Type B pancreatic cell (in vitro differentiated cells): ENCODE results near the gene PPP3CA. TPM values are rescaled to one million over a fixed set of nuclear protein-coding genes. Genes with fewer than 3 reads are reported as not detected.

Experiments
- DNase-seq: peaks from one replicate; pipeline ENCODE4 v3.0.0; 2021; ENCODE audit warnings: mixed read lengths; ENCODE audit not compliant: unreplicated experiment; ENCODE audit errors: extremely low spot score
- H3K27ac Mint-ChIP-seq: 2 replicates; pipeline ENCODE4 v1.8.0; 2021; ENCODE audit warnings: mild to moderate bottlenecking, mixed read lengths
- H3K27me3 Mint-ChIP-seq: 2 replicates; pipeline ENCODE4 v1.8.0; 2021; ENCODE audit warnings: mixed read lengths
- H3K36me3 Mint-ChIP-seq: 2 replicates; pipeline ENCODE4 v1.8.0; 2021; ENCODE audit warnings: mixed read lengths
- H3K4me1 Mint-ChIP-seq: one replicate; pipeline ENCODE4 v1.8.0; 2021; ENCODE audit warnings: mixed read lengths; ENCODE audit not compliant: unreplicated experiment
- H3K4me3 Mint-ChIP-seq: 2 replicates; pipeline ENCODE4 v1.8.0; 2021; ENCODE audit warnings: mild to moderate bottlenecking, mixed read lengths
- H3K9me3 Mint-ChIP-seq: 2 replicates; pipeline ENCODE4 v1.8.0; 2021; ENCODE audit warnings: mixed read lengths
- total RNA-seq: library from RNA; stranded (reverse); gene quantifications from 2 replicates; pipeline ENCODE4 v1.2.1, GENCODE V29; 2021; ENCODE audit warnings: low replicate concordance
- TF ChIP-seq, protein P1 (sequence below): fragments of 200-600 bp; sonication (generic); conservative IDR thresholded peaks from 2 replicates; pipeline ENCODE4 v1.5.0; 2021; ENCODE audit warnings: antibody characterized with exemption, mild to moderate bottlenecking

Gene PPP3CA
- total RNA-seq, 1 donor from 2014 or later: 35.4 TPM

DNA sequence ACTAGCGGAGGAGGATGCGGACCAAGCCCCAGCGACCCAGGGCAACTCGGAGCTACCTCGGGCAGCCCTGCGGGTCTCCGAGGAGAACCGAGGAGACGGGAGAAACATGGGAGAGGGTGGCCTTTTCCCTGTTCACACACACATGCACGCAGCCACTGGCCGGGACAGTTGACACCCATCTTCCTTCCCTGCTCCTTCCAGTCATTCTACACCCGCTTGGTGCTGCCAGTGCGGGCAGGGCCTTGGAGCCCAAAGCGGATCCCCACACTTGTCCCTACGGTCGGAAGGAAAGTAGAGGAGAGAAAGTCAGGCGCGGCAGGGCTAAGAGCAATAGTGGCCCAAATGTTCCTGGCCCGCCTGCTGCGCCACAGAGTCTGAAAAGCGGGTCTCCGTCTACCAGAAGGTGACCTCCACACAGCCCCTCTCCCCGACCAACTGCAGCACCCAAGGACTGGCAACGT, 1.1 kb upstream of the PPP3CA start:
- Mint-ChIP-seq H3K4me3 (peak overlapping the region; percentile 98), H3K27ac (peak overlapping the region; percentile 98), H3K36me3 (peaks cover 4% of the 10 kb centered on the region), H3K4me1 (peaks cover 9% of the 10 kb centered on the region), H3K9me3 (no peaks in the 10 kb centered on the region), H3K27me3 (peaks cover 8% of the 10 kb centered on the region)
- DNase-seq: peak; percentile 70
- TF ChIP-seq, protein P1, sequence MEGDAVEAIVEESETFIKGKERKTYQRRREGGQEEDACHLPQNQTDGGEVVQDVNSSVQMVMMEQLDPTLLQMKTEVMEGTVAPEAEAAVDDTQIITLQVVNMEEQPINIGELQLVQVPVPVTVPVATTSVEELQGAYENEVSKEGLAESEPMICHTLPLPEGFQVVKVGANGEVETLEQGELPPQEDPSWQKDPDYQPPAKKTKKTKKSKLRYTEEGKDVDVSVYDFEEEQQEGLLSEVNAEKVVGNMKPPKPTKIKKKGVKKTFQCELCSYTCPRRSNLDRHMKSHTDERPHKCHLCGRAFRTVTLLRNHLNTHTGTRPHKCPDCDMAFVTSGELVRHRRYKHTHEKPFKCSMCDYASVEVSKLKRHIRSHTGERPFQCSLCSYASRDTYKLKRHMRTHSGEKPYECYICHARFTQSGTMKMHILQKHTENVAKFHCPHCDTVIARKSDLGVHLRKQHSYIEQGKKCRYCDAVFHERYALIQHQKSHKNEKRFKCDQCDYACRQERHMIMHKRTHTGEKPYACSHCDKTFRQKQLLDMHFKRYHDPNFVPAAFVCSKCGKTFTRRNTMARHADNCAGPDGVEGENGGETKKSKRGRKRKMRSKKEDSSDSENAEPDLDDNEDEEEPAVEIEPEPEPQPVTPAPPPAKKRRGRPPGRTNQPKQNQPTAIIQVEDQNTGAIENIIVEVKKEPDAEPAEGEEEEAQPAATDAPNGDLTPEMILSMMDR: no peak

DNA sequence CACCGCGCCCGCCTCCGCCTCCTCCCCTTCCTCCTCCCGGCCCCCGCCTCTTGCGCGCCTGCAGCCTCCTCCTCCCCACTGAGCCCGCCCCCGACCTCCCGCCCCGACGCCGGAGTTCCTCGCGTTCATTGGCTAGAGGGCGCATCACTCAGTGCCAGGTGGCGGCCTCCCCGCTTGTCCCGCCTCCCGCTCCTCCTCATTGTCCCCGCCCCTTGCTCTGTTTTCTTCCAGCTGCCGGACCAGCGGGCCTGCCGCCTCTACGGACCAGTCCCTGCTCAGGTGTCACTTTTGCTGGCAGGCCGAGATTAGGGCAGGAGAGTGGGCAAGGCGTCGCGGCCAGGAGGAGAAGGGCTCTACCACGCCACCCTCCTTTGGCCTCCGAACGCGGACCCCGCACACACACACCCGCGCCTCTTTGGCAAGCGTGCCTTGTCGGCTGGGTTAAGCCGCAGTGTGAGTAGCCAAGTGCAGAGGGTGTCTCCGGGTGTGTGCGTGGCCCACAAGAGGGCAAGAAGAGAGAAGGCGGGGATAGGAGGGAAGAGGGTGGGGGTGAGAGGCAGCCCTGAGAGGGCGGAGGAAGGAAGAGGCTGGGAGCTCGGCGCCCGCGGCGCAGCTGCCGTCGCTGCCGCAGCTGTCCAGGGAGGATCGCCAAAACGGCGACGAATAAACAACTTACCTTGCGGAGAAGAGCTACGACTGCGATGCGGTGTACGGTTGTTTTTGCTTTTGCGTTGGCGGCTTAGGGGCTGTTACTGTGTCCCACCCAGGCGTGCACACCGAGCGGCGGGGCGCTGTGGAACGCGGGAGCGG, 436 bp upstream of the PPP3CA start:
- Mint-ChIP-seq H3K36me3 (peaks cover 5% of the 10 kb centered on the region), H3K9me3 (no peaks in the 10 kb centered on the region), H3K27me3 (peaks cover 8% of the 10 kb centered on the region), H3K4me3 (peak overlapping the region; percentile 98), H3K4me1 (peaks cover 9% of the 10 kb centered on the region), H3K27ac (peak overlapping the region; percentile 98)
- TF ChIP-seq, protein P1: peak; percentile 29
- DNase-seq: peak; percentile 99

DNA sequence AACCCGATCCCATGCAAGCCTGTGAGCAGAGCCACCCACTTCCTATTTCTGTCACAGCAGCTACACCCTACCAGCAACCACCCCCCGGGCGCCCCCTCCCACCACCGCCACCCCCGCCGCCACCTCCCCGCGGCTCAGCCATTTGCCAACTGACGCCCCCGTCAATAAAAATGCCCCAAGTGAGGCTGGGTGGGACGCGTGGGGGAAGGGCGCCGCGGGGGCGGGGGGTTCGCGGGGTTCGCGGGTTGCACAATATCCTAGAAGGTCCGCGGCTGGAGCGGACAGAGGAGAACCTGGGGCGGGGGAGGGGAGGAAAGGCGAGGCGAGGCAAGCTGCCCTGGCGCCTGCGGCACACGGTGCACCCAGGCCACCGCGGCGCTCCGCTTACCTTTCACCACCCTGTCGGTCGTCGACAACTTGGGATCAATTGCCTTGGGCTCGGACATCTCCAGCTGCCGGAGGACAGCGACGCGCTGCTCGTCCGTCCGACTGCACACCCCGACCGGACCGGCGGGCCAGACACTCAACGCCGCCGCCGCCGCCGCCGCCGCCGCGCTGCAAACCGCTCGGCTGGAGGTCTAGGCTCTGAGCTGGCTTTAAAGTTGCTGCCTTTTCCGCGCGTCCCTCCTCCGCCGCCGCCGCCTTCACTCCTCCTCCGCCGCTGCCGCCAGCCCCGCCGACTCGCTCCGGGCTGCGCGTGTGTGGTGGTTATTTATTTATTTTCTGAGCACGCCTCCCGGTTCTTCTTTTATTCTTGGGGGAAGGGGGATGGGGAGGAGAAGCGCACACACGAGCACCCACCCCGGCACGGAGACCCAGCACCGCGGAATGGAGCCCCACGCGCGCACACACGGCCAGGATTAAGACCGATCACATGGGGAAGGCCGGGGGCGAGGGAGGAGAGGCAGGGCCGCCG, 717 bp downstream of the PPP3CA start:
- peaks cover 8% of the 10 kb centered on the region for H3K36me3 Mint-ChIP-seq
- H3K27me3 Mint-ChIP-seq: peaks cover 8% of the 10 kb centered on the region
- no peaks in the 10 kb centered on the region for H3K9me3 Mint-ChIP-seq
- peak overlapping the region; percentile 98 for H3K4me3 Mint-ChIP-seq
- TF ChIP-seq, protein P1: peak; percentile 25
- no peak for DNase-seq
- peak overlapping the region; percentile 87 for H3K27ac Mint-ChIP-seq
- H3K4me1 Mint-ChIP-seq: peaks cover 9% of the 10 kb centered on the region

DNA sequence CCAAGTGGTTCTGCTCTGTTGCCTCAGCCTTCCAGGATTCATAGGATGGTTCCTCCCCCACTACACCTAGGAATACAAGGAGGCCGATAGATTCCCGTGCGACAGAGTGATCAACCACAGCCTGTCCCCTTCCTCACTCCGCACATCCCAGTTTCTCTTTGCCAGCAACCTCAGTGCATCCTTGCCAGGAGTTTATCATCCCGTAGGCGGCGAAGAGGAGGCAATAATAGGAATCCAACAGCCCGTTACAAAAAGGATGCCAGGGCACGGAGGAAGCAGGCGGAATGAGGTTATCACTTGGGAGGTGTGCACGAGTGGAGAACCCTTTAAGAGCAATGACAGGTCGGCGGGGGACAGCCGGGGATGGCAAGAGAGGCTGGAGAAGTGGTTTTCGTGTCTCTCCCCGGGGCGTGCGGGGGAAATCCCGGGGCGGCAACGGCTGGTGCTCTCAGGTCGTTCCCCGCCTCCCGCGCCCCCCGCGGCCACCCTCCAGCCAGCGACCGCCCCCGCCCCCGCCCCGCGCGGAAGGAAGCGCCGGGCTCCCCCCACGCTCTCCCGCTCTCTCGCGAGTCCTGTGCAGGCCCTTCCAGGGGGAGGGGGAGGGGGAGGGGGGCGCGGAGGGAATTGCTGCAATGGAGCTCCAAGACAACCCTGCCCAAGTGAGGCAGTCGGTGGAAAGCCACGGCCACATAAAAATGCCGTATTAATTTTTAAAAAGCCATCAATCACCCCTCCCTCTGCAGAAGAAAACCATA, 1.6 kb downstream of the PPP3CA start:
- Mint-ChIP-seq H3K27me3 (peaks cover 8% of the 10 kb centered on the region), H3K4me3 (peak overlapping the region; percentile 98), H3K27ac (peak overlapping the region; percentile 79), H3K4me1 (peaks cover 9% of the 10 kb centered on the region), H3K36me3 (peaks cover 11% of the 10 kb centered on the region), H3K9me3 (no peaks in the 10 kb centered on the region)
- peak; percentile 69 for DNase-seq
- TF ChIP-seq, protein P1: no peak

DNA sequence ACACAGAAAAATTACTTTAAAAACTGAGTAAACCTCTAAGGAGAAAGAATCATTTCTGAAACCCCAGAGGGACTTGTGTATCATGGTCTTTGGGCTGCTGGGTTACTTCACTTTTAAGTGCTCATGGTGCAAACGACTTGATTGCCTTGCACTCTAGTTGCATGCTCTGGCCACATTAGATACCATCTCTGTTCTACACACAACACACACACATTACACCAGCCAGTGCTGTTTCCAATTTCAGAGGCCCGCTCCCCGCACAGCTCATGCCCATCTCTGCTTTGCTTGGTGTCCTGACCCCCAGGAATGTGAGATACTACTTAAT, 2.1 kb downstream of the PPP3CA start:
- Mint-ChIP-seq H3K27me3 (peaks cover 6% of the 10 kb centered on the region), H3K4me3 (peak overlapping the region; percentile 95), H3K27ac (peak overlapping the region; percentile 79), H3K36me3 (peaks cover 11% of the 10 kb centered on the region), H3K4me1 (peaks cover 9% of the 10 kb centered on the region), H3K9me3 (no peaks in the 10 kb centered on the region)
- TF ChIP-seq, protein P1: no peak
- no peak for DNase-seq
